Ectodermal cell (in vitro differentiated cells): ENCODE measurements around the gene GEMIN2.
A peak's percentile ranks its signal among the peaks of the same experiment; 100 is the strongest.
"Not testable (repeated sequence)": the region's sequence is repeated elsewhere in the genome, so short reads cannot be mapped to it uniquely, and the experiment has no call there.

Experiments
- H3K27ac ChIP-seq: 2 replicates; pipeline ENCODE4 v1.7.0; 2013; ENCODE audit warnings: mild to moderate bottlenecking, low read depth, low read length; ENCODE audit not compliant: insufficient read depth, poor library complexity, severe bottlenecking
- H3K27me3 ChIP-seq: 2 replicates; pipeline ENCODE4 v1.7.0; 2013; ENCODE audit warnings: mild to moderate bottlenecking, low read length; ENCODE audit not compliant: insufficient read depth, control insufficient read depth, poor library complexity, severe bottlenecking
- H3K36me3 ChIP-seq: one replicate; pipeline ENCODE4 v1.7.0; 2013; ENCODE audit warnings: low read length; ENCODE audit not compliant: control insufficient read depth, insufficient read depth
- H3K4me1 ChIP-seq: one replicate; pipeline ENCODE4 v1.7.0; 2013; ENCODE audit warnings: low read length; ENCODE audit not compliant: control insufficient read depth, insufficient read depth
- H3K4me3 ChIP-seq: 2 replicates; pipeline ENCODE4 v1.7.0; 2013; ENCODE audit warnings: low read depth, low read length, control low read depth; ENCODE audit not compliant: insufficient read depth
- H3K9me3 ChIP-seq: 2 replicates; pipeline ENCODE4 v1.7.0; 2013; ENCODE audit warnings: mild to moderate bottlenecking, low read length, moderate library complexity; ENCODE audit not compliant: control insufficient read depth
- WGBS, 2 experiments: methylation state at CpG; one replicate each; pipeline ENCODE4 v1.1.7; 2013; ENCODE audit warnings: missing lambda C conversion rate in 2 of 2; 5-methylcytosine and 5-hydroxymethylcytosine counted together

The GEMIN2 gene

GRCh38 chr14:39109893-39110715, 4.0 kb upstream of the GEMIN2 start:
- no peak overlapping the region for H3K4me3 ChIP-seq
- H3K27ac ChIP-seq = no peak overlapping the region
- no peaks in the 10 kb centered on the region for H3K9me3 ChIP-seq
- H3K4me1 ChIP-seq = no peaks in the 10 kb centered on the region
- no peaks in the 10 kb centered on the region for H3K27me3 ChIP-seq
- WGBS, 2 experiments = 94% methylated on average over 12 of the region's 12 CpGs
- no peaks in the 10 kb centered on the region for H3K36me3 ChIP-seq

GRCh38 chr14:39113685-39114072, 444 bp upstream of the GEMIN2 start:
- no peak overlapping the region for H3K27ac ChIP-seq
- H3K4me3 ChIP-seq = peak overlapping the region; percentile 70
- H3K4me1 ChIP-seq = no peaks in the 10 kb centered on the region
- WGBS, 2 experiments = 100% methylated on average over 1 of the region's 3 CpGs; no CpG with 5 or more reads in 1 of the 2 experiments
- H3K36me3 ChIP-seq = peaks cover 6% of the 10 kb centered on the region
- no peaks in the 10 kb centered on the region for H3K27me3 ChIP-seq
- no peaks in the 10 kb centered on the region for H3K9me3 ChIP-seq

- Histone ChIP-seq H3K36me3 (peaks cover 29% of the 10 kb centered on the region), H3K4me3 (no peak overlapping the region), H3K9me3 (no peaks in the 10 kb centered on the region), H3K27me3 (no peaks in the 10 kb centered on the region), H3K27ac (no peak overlapping the region), H3K4me1 (no peaks in the 10 kb centered on the region)
- WGBS, 2 experiments = 99 to 100% methylated on average over 1 to 2 of the region's 3 CpGs
Observed at GRCh38 chr14:39122330-39123138, 8.4 kb downstream of the GEMIN2 start.

- H3K9me3 ChIP-seq, H3K27me3 ChIP-seq, H3K27ac ChIP-seq, H3K4me3 ChIP-seq, H3K4me1 ChIP-seq: not testable (repeated sequence)
- WGBS, 2 experiments = 90 to 95% methylated on average over 8 of the region's 8 CpGs
- H3K36me3 ChIP-seq = peaks cover 11% of the 10 kb centered on the region
Observed at GRCh38 chr14:39137835-39138234, 23.7 kb downstream of the GEMIN2 start.

- no peaks in the 10 kb centered on the region for H3K9me3 ChIP-seq
- no peaks in the 10 kb centered on the region for H3K27me3 ChIP-seq
- H3K4me1 ChIP-seq = no peaks in the 10 kb centered on the region
- no peak overlapping the region for H3K27ac ChIP-seq
- peaks cover 11% of the 10 kb centered on the region for H3K36me3 ChIP-seq
- no peak overlapping the region for H3K4me3 ChIP-seq
- WGBS, 2 experiments = 79 to 100% methylated on average over 1 of the region's 1 CpG
Observed at GRCh38 chr14:39138440-39138839, 24.3 kb downstream of the GEMIN2 start.

GRCh38 chr14:39140170-39140569, 26.0 kb downstream of the GEMIN2 start:
- Histone ChIP-seq H3K27me3 (no peaks in the 10 kb centered on the region), H3K4me1 (no peaks in the 10 kb centered on the region), H3K36me3 (peaks cover 3% of the 10 kb centered on the region), H3K27ac (no peak overlapping the region), H3K9me3 (no peaks in the 10 kb centered on the region), H3K4me3 (no peak overlapping the region)
- 86 to 88% methylated on average over 3 of the region's 3 CpGs for WGBS, 2 experiments

- WGBS, 2 experiments = 96 to 100% methylated on average over 1 of the region's 1 CpG
- H3K4me1 ChIP-seq, H3K9me3 ChIP-seq, H3K4me3 ChIP-seq, H3K27me3 ChIP-seq, H3K27ac ChIP-seq, H3K36me3 ChIP-seq: not testable (repeated sequence)
Observed at GRCh38 chr14:39141623-39142022, 27.5 kb downstream of the GEMIN2 start.

- not testable (repeated sequence) for H3K4me3 ChIP-seq, H3K27ac ChIP-seq, H3K36me3 ChIP-seq, H3K4me1 ChIP-seq, H3K27me3 ChIP-seq, H3K9me3 ChIP-seq
- WGBS, 2 experiments = 70 to 76% methylated on average over 2 of the region's 2 CpGs
Observed at GRCh38 chr14:39143226-39143625, 29.1 kb downstream of the GEMIN2 start.

GRCh38 chr14:39145266-39145966, 31.3 kb downstream of the GEMIN2 start:
- WGBS, 2 experiments = 92 to 94% methylated on average over 6 of the region's 7 CpGs

More at GRCh38 chr14:39145266-39145966, 31.3 kb downstream of the GEMIN2 start:
- Histone ChIP-seq H3K27me3 (no peaks in the 10 kb centered on the region), H3K27ac (no peak overlapping the region), H3K4me1 (no peaks in the 10 kb centered on the region), H3K9me3 (no peaks in the 10 kb centered on the region), H3K36me3 (no peaks in the 10 kb centered on the region), H3K4me3 (no peak overlapping the region)
